MM.1S (cell line): Measurements from ENCODE around the gene ZC3H12C.

Source experiments
- CTCF ChIP-seq: fragments of 300-600 bp; sonication (generic); IDR thresholded peaks from 2 replicates; pipeline ENCODE4 v1.5.1; 2016; ENCODE audit warnings: antibody characterized with exemption, low read length, mixed read lengths
- EZH2 ChIP-seq: fragments of 300-600 bp; sonication (generic); optimal IDR thresholded peaks from 2 replicates; pipeline ENCODE3; 2017; ENCODE audit warnings: low read depth, mild to moderate bottlenecking, antibody characterized with exemption, low read length, mixed read lengths
- EZH2phosphoT487 ChIP-seq: fragments of 300-600 bp; sonication (generic); IDR thresholded peaks from 2 replicates; pipeline ENCODE4 v1.6.1; 2018; ENCODE audit warnings: antibody characterized with exemption, low read length

- no peak for TF ChIP-seq CTCF
- TF ChIP-seq EZH2 = no peak
- TF ChIP-seq EZH2phosphoT487 = no peak
These were observed 19.3 kb downstream of the ZC3H12C start for GRCh38 chr11:110112457-110112856.
